Gastroesophageal sphincter (tissue), 3 donors: ENCODE results near the gene CEP83.

Experiments
- CTCF ChIP-seq, 4 experiments: fragments of 200-600 bp in 2 of 4; fragments of 450-650 bp in 2 of 4; sonication (generic) in 1 of 4; IDR thresholded peaks; one replicate each; pipeline ENCODE4 v1.5.1; 2017 to 2019; ENCODE audit warnings: antibody characterized with exemption in 4 of 4, mild to moderate bottlenecking in 2 of 4, moderate library complexity in 2 of 4
- EP300 ChIP-seq: sonication (generic); formaldehyde crosslinking; IDR thresholded peaks from one replicate; pipeline ENCODE4 v1.6.1; 2017; ENCODE audit warnings: antibody characterized with exemption, mild to moderate bottlenecking
- POLR2A ChIP-seq, 2 donors: fragments of 450-650 bp; IDR thresholded peaks; one replicate each; pipeline ENCODE4 v1.6.1; 2017; ENCODE audit warnings: antibody characterized with exemption in 2 of 2, mild to moderate bottlenecking in 2 of 2, moderate library complexity in 1 of 2
- POLR2AphosphoS5 ChIP-seq: sonication (generic); formaldehyde crosslinking; IDR thresholded peaks from one replicate; pipeline ENCODE4 v1.6.1; 2017; ENCODE audit warnings: antibody characterized with exemption

- TF ChIP-seq POLR2A (IDR thresholded peaks at IDR 0.05) (no peak), CTCF (IDR thresholded peaks at IDR 0.05) (no peak), POLR2AphosphoS5 (no peak), EP300 (no peak)
These were observed 80.1 kb downstream of the CEP83 start for GRCh38 chr12:94379479-94380113.
